GM23338 (cell line): ENCODE data around the gene ZNF775. TPM values are rescaled to one million over a fixed set of nuclear protein-coding genes. Genes with fewer than 3 reads are reported as not detected.

ENCODE experiments used
- ATAC-seq: fragments of 200-7000 bp; cut with Tn5 transposase; 3 replicates; pipeline ENCODE4 v1.9.1; 2020
- DNase-seq: peaks from one replicate; pipeline ENCODE4 v3.0.0-alpha.2; 2015; ENCODE audit warnings: low spot score
- H2AFZ ChIP-seq: fragments of 200-600 bp; sonication (generic); 2 replicates; pipeline ENCODE4 v1.8.0; 2016; ENCODE audit warnings: antibody characterized with exemption, mild to moderate bottlenecking, moderate library complexity
- H3F3A ChIP-seq: fragments of 200-600 bp; sonication (generic); replicated peaks from 2 replicates; pipeline ENCODE4 v1.8.0; 2017; ENCODE audit warnings: antibody characterized with exemption, mixed run types, low read depth
- H3K27ac ChIP-seq: fragments of 200-600 bp; sonication (generic); 2 replicates; pipeline ENCODE4 v1.6.1; 2016; ENCODE audit warnings: low read depth
- H3K27me3 ChIP-seq: fragments of 200-600 bp; sonication (generic); 2 replicates; pipeline ENCODE4 v1.8.0; 2016; ENCODE audit warnings: mild to moderate bottlenecking, mixed run types, moderate library complexity; ENCODE audit not compliant: insufficient read depth
- H3K36me3 ChIP-seq: fragments of 200-600 bp; sonication (generic); 2 replicates; pipeline ENCODE4 v1.8.0; 2016; ENCODE audit warnings: mild to moderate bottlenecking; ENCODE audit not compliant: insufficient read depth
- H3K4me1 ChIP-seq: fragments of 200-600 bp; sonication (generic); 2 replicates; pipeline ENCODE4 v1.8.0; 2016; ENCODE audit warnings: mild to moderate bottlenecking, moderate library complexity; ENCODE audit not compliant: insufficient read depth
- H3K4me2 ChIP-seq: fragments of 200-600 bp; sonication (generic); 2 replicates; pipeline ENCODE4 v1.7.1; 2017; ENCODE audit warnings: mixed run types
- H3K4me3 ChIP-seq: fragments of 200-600 bp; sonication (generic); 2 replicates; pipeline ENCODE4 v1.6.1; 2016; ENCODE audit warnings: mixed run types
- H3K79me2 ChIP-seq: fragments of 200-600 bp; sonication (generic); replicated peaks from 2 replicates; pipeline ENCODE4 v1.8.0; 2017; ENCODE audit warnings: mild to moderate bottlenecking; ENCODE audit not compliant: insufficient read depth
- H3K9me2 ChIP-seq: fragments of 200-600 bp; sonication (generic); 2 replicates; pipeline ENCODE4 v1.8.0; 2017; ENCODE audit not compliant: insufficient read depth
- H4K20me1 ChIP-seq: fragments of 200-600 bp; sonication (generic); replicated peaks from 2 replicates; pipeline ENCODE4 v1.8.0; 2017; ENCODE audit warnings: mild to moderate bottlenecking; ENCODE audit not compliant: insufficient read depth
- H3K27ac Mint-ChIP-seq: 2 replicates; pipeline ENCODE4 v1.8.0; 2020; ENCODE audit warnings: inconsistent platforms, mild to moderate bottlenecking, moderate library complexity, mixed read lengths
- H3K27me3 Mint-ChIP-seq: 3 replicates; pipeline ENCODE4 v1.8.0; 2022; ENCODE audit warnings: low read depth, mild to moderate bottlenecking, moderate library complexity, mixed read lengths, inconsistent platforms; ENCODE audit not compliant: insufficient read depth, poor library complexity
- H3K36me3 Mint-ChIP-seq: 3 replicates; pipeline ENCODE4 v1.8.0; 2021; ENCODE audit warnings: low read depth, mild to moderate bottlenecking, inconsistent platforms, moderate library complexity, mixed read lengths
- H3K4me1 Mint-ChIP-seq: 3 replicates; pipeline ENCODE4 v1.8.0; 2020; ENCODE audit warnings: mild to moderate bottlenecking, inconsistent platforms, mixed read lengths
- H3K4me3 Mint-ChIP-seq: 3 replicates; pipeline ENCODE4 v1.8.0; 2021; ENCODE audit warnings: moderate library complexity, mild to moderate bottlenecking, inconsistent platforms, mixed read lengths
- H3K9me3 Mint-ChIP-seq: 3 replicates; pipeline ENCODE4 v1.8.0; 2020; ENCODE audit warnings: moderate library complexity, mild to moderate bottlenecking, inconsistent platforms, mixed read lengths
- CREB1 ChIP-seq: fragments of 250-450 bp; sonication (Bioruptor Pico); IDR thresholded peaks from 2 replicates; pipeline ENCODE4 v1.5.0; 2020; ENCODE audit warnings: low read depth, mild to moderate bottlenecking, moderate library complexity
- CTCF ChIP-seq, 2 experiments: fragments of 200-600 bp in 1 of 2; sonication (generic) in 1 of 2; conservative IDR thresholded peaks; 2 replicates each; pipeline versions ENCODE4 v1.5.1 to v1.6.1; 2016 to 2017; ENCODE audit warnings: antibody characterized with exemption in 2 of 2, low read depth in 2 of 2, mild to moderate bottlenecking in 2 of 2, moderate library complexity in 1 of 2
- ETS1 ChIP-seq: IDR thresholded peaks from 2 replicates; pipeline ENCODE4 v1.6.1; 2016; ENCODE audit warnings: antibody characterized with exemption
- EZH2 ChIP-seq: fragments of 200-600 bp; sonication (generic); IDR thresholded peaks from one replicate; pipeline ENCODE4 v1.8.0; 2017; ENCODE audit warnings: antibody characterized with exemption, mild to moderate bottlenecking, low read depth; ENCODE audit not compliant: unreplicated experiment
- EZH2phosphoT487 ChIP-seq: fragments of 200-600 bp; sonication (generic); IDR thresholded peaks from one replicate; pipeline ENCODE4 v1.8.1; 2018; ENCODE audit warnings: antibody characterized with exemption; ENCODE audit not compliant: unreplicated experiment
- JUNB ChIP-seq: IDR thresholded peaks from one replicate; pipeline ENCODE4 v1.6.1; 2016; ENCODE audit warnings: antibody characterized with exemption; ENCODE audit not compliant: unreplicated experiment
- NANOG ChIP-seq: IDR thresholded peaks from 2 replicates; pipeline ENCODE4 v1.6.1; 2016; ENCODE audit warnings: antibody characterized with exemption, borderline replicate concordance
- POLR2AphosphoS5 ChIP-seq: IDR thresholded peaks from 2 replicates; pipeline ENCODE4 v1.6.1; 2016; ENCODE audit warnings: antibody characterized with exemption, low read depth
- REST ChIP-seq: IDR thresholded peaks from one replicate; pipeline ENCODE4 v1.6.1; 2018; ENCODE audit warnings: antibody characterized with exemption; ENCODE audit not compliant: unreplicated experiment
- STAT1 ChIP-seq: IDR thresholded peaks from one replicate; pipeline ENCODE4 v1.6.1; 2016; ENCODE audit warnings: antibody characterized with exemption; ENCODE audit not compliant: unreplicated experiment
- ZNF114 ChIP-seq: fragments of 250-450 bp; sonication (Bioruptor Pico); IDR thresholded peaks from 2 replicates; pipeline ENCODE4 v1.5.0; 2020; ENCODE audit warnings: mild to moderate bottlenecking, moderate library complexity
- ZNF331 ChIP-seq: fragments of 250-450 bp; sonication (Bioruptor Pico); IDR thresholded peaks from 2 replicates; pipeline ENCODE4 v1.5.0; 2020; ENCODE audit warnings: low read depth, mild to moderate bottlenecking, moderate library complexity
- ZNF462 ChIP-seq: fragments of 250-450 bp; sonication (Bioruptor Pico); IDR thresholded peaks from 2 replicates; pipeline ENCODE4 v1.5.0; 2020; ENCODE audit warnings: mild to moderate bottlenecking, moderate library complexity
- polyA plus RNA-seq: library from polyadenylated mRNA; unstranded; fragments of >200 nt; fragmentation: Nextera tagmentation; extraction: Ambion mirVana; gene quantifications from 2 replicates; pipeline ENCODE4 v1.2.1, GENCODE V29; 2016
- total RNA-seq: library from RNA; depleted of rRNA; stranded (reverse); fragments of >200 nt; shearing (Covaris generic); gene quantifications from 2 replicates; pipeline ENCODE4 v1.2.3, GENCODE V29; 2014

Gene ZNF775
- total and polyA plus RNA-seq, 2 experiments from 2014 or later, result 4.5 to 38.2 TPM

- peak; percentile 84 for DNase-seq
- peaks cover 18% of the 10 kb centered on the region for H3K27me3 Mint-ChIP-seq
- H3K4me3 Mint-ChIP-seq, result peak within 1 kb of the TSS; percentile 98
- H3K9me2 ChIP-seq, result no peaks in the 10 kb centered on the region
- H3K4me1 ChIP-seq, result peaks cover 45% of the 10 kb centered on the region
- H3K9me3 Mint-ChIP-seq, result no peaks in the 10 kb centered on the region
- peak within 1 kb of the TSS; percentile 100 for H3K27ac Mint-ChIP-seq
- peak within 1 kb of the TSS; percentile 81 for H3K4me3 ChIP-seq
- H3K4me1 Mint-ChIP-seq, result peaks cover 53% of the 10 kb centered on the region
- H3K36me3 Mint-ChIP-seq, result peaks cover 34% of the 10 kb centered on the region
- peak within 1 kb of the TSS; percentile 96 for H3K27ac ChIP-seq
- TF ChIP-seq EZH2 (no peak), ZNF114 (CRISPR knock-in tag) (no peak), JUNB (no peak), ZNF462 (CRISPR knock-in tag) (no peak), REST (no peak), CREB1 (CRISPR knock-in tag) (peak; percentile 3; the same call in 1 of the 2 replicates), ETS1 (no peak), POLR2AphosphoS5 (peak; percentile 50), STAT1 (no peak), NANOG (no peak), CTCF (conservative IDR thresholded peaks at IDR 0.05; ENCODE audit: low read depth in 2 of 2) (no peak), ZNF331 (no peak), EZH2phosphoT487 (no peak)
- H3K79me2 ChIP-seq, result peaks cover 37% of the 10 kb centered on the region
- peaks cover 5% of the 10 kb centered on the region for H4K20me1 ChIP-seq
- no peak within 1 kb of the TSS; the same call in 1 of the 2 replicates for H2AFZ ChIP-seq
- H3K27me3 ChIP-seq, result no peaks in the 10 kb centered on the region
- peaks cover 19% of the 10 kb centered on the region for H3F3A ChIP-seq
- peak; percentile 42 for ATAC-seq
- 0 out of 2 replicates have a peak, but pooled peaks cover 3% of the 10 kb centered on the region for H3K36me3 ChIP-seq
- peak within 1 kb of the TSS; percentile 96 for H3K4me2 ChIP-seq
Observed at GRCh38 chr7:150368096-150368883, 10.8 kb upstream of the ZNF775 start, which contains the start of gene REPIN1. Gene REPIN1, plus strand, starts transcription at chr7:150368822. Its CDS starts 890 bp downstream, at chr7:150369712.
